NB4 (cell line): ENCODE data around the gene RTN4RL2.

ENCODE experiments used
- MYC ChIP-seq: IDR thresholded peaks from 2 replicates; pipeline ENCODE4 v1.6.1; 2011; ENCODE audit warnings: low read depth, low read length
- POLR2A ChIP-seq: IDR thresholded peaks from 2 replicates; pipeline ENCODE4 v1.6.1; 2011; ENCODE audit warnings: mild to moderate bottlenecking; ENCODE audit not compliant: insufficient read length; ENCODE audit errors: extremely low read depth
- TF ChIP-seq, protein P1 (sequence below): IDR thresholded peaks from one replicate; pipeline ENCODE4 v1.5.1; 2012; ENCODE audit warnings: low read depth, low read length
- TF ChIP-seq, protein P2 (sequence below): IDR thresholded peaks from 2 replicates; pipeline ENCODE4 v1.6.1; 2011; ENCODE audit warnings: low read depth, low read length

DNA sequence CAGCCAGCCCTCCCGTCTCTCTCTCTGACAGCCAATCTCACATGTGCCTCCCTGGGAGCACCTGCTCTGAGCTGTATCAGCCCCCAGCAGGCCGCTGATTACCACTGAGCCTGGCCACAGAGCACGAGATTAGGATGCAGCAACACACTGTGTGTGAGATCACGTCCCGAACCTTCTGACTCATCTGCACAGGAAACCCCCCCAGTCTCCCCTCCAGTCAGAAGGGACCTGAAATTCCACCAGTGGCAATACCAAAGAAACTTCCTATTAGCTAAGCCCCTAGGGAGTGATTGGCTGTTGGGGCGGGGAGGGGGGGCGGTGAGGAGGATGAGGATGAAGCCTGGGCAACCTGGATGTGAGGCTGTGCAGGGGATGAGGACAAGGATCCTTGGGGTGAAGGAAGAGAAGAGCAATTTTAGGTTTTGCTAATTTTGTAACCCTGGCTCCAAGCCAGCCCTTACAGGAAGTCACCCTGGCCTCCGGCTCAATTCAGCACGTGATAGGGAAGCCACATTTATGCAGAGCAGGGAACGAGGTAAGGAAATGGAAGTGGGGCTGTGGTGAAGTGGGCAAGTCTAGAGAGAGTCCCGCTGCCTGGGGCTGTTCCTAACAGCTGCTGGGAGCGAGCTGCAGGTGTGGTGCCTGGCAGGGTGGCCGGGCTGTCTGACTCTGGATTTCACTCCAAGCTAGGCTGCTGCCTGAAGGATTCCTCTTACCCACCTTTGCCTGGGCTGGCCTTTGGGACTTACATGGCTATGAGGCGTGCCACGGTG is 35.4 kb upstream of the RTN4RL2 start:
- TF ChIP-seq, protein P1, sequence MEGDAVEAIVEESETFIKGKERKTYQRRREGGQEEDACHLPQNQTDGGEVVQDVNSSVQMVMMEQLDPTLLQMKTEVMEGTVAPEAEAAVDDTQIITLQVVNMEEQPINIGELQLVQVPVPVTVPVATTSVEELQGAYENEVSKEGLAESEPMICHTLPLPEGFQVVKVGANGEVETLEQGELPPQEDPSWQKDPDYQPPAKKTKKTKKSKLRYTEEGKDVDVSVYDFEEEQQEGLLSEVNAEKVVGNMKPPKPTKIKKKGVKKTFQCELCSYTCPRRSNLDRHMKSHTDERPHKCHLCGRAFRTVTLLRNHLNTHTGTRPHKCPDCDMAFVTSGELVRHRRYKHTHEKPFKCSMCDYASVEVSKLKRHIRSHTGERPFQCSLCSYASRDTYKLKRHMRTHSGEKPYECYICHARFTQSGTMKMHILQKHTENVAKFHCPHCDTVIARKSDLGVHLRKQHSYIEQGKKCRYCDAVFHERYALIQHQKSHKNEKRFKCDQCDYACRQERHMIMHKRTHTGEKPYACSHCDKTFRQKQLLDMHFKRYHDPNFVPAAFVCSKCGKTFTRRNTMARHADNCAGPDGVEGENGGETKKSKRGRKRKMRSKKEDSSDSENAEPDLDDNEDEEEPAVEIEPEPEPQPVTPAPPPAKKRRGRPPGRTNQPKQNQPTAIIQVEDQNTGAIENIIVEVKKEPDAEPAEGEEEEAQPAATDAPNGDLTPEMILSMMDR: no peak
- TF ChIP-seq, protein P2, sequence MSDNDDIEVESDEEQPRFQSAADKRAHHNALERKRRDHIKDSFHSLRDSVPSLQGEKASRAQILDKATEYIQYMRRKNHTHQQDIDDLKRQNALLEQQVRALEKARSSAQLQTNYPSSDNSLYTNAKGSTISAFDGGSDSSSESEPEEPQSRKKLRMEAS: peak; percentile 99
- no peak for TF ChIP-seq POLR2A
- peak; percentile 99 for TF ChIP-seq MYC
